GM18951 (cell line): Measurements from ENCODE around the gene LZTS2.

Experiments
- POLR2A ChIP-seq: IDR thresholded peaks from 4 replicates; pipeline ENCODE4 v1.6.1; 2011; ENCODE audit warnings: mild to moderate bottlenecking; ENCODE audit not compliant: insufficient read length, insufficient read depth; ENCODE audit errors: extremely low read depth
- in situ Hi-C: fragments of 300-500 bp; cut with MboI; formaldehyde crosslinking; loops from one replicate; pipeline ENCODE4 v1.12.0; 2022; ENCODE audit warnings: low sequenced_read_pairs, mixed read lengths, inconsistent platforms; ENCODE audit not compliant: unreplicated experiment

Gene LZTS2

GRCh38 chr10:100999742-101000126 lies at the start of gene LZTS2:
Gene LZTS2, plus strand, starts transcription at chr10:100999808. Its CDS starts 2,731 bp downstream, at chr10:101002539.
- no peak for TF ChIP-seq POLR2A
- in situ Hi-C loops, result no loop called here

DNA sequence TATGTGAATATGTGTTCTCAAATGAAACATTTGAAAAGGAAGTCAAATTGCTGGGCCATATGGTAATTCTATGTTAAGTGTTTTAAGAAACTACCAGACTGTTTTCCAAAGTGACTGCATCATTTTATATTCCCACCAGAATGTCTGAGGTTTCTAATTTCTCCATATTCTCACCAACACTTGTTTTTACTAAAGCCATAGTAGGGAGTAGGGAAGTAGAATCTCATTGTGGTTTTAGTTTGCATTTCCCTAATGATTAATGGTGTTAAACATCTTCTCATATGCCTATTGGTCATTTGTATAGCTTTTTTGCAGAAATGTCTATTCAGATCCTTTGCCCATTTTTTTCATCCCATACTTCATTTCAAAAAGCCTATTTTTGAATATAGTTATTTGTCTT lies 39.4 kb upstream of the LZTS2 start:
- TF ChIP-seq POLR2A, result no peak

DNA sequence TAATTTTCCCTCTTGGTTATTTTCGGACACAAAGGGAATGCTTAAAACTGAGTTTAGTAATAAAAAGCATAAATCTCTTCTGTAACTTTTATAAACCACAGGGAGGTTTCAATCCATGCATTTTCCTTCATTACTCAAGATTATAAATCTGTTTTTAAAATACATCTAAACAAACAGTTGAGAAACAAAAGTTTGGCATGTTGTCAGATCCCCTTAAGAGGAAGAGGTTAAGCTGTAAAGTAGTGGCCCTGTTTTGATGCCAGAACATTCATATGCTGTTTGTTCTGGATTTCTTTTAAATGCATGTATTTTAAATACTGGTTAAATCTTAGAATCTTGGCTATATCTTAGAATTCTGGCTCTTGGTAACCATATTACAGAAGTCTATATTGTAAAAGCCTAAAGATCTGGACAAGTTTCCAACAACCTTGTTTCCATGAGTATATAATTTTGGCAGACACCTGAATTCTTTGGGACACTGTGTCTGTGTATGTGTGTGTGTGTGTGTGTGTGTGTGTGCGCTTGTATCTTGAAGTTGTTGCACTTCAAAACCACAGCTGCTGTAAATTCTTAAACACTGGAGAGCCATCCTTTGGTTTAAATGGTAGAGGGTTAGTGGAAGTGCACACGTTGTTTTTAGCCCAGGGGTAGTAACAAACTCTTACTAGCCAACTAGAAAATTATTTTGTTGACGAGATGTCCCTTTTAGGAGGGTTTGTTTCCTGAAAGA lies 37.1 kb upstream of the LZTS2 start:
- TF ChIP-seq POLR2A, result no peak
- in situ Hi-C loops, result no loop called here

More for the DNA sequence above, 39.4 kb upstream of the LZTS2 start:
- in situ Hi-C loops, result no loop called here

DNA sequence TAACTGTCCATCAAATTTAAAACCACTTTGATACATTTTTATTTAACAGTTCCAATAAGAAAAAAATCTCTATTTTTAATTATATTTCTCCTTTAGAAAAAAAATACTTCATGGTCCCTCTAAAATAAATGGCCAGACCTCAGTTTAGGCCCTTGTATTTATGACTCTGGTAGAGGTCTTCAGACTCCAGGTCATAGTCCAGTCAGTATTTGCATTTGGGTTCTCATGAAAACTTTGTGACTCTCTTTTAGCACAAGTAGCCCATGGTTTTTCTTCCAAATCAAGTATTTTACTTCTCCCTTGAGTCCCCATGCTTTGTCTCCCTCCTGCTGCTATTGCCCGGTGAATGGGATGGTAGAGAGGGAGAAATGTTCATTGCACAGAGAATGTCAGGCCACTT lies 35.8 kb upstream of the LZTS2 start:
- no peak for TF ChIP-seq POLR2A
- in situ Hi-C loops, result no loop called here

GRCh38 chr10:100965820-100966219 lies 33.8 kb upstream of the LZTS2 start:
- in situ Hi-C loops, result no loop called here
- no peak for TF ChIP-seq POLR2A

DNA sequence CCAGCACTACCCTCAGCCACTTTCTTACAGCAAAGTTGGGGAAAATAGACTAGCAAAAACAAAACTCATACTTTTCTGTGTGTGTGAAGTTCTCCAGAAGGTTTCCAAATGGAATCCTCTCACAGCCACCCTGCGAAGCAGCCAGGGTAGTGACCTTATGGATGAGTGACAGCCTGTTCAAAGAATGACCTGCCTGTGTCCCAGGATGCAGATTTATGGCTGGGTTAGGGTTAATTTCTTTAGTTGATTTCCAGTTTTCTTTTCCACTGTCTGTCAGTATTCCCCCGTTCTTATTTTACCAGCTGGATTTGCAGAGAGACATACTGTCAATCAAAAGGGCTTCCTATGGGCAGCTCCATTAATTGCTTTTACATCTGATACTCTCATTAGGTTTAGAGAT lies 32.7 kb upstream of the LZTS2 start:
- TF ChIP-seq POLR2A, result no peak
- in situ Hi-C loops, result no loop called here

GRCh38 chr10:100967332-100967731 lies 32.3 kb upstream of the LZTS2 start:
- in situ Hi-C loops, result no loop called here
- TF ChIP-seq POLR2A, result no peak

- in situ Hi-C loops, result no loop called here
Observed at GRCh38 chr10:100968062-100968736, 31.4 kb upstream of the LZTS2 start.

DNA sequence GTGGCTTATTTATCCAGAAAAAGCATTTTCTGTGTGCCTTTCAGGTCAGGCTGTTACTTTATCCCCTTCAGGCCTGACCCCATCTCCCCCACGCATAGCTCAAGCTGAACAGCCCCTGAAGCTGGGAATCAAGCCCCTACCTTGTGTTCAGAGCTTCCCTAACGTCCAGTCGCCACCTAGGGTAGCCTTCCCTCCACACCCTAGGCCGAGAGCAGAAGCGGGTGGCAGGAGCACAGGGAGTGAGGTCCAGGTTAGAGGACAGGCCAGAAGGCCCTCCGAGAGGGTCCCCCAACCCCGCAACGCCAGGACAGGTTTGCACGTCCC lies 30.8 kb upstream of the LZTS2 start:
- no peak for TF ChIP-seq POLR2A
- in situ Hi-C loops, result no loop called here

More at GRCh38 chr10:100968062-100968736, 31.4 kb upstream of the LZTS2 start:
- TF ChIP-seq POLR2A, result no peak

- TF ChIP-seq POLR2A, result no peak
- in situ Hi-C loops, result no loop called here
Observed at GRCh38 chr10:100969187-100970075, 30.2 kb upstream of the LZTS2 start, which contains the start of gene SEMA4G. Gene SEMA4G, plus strand, starts transcription at chr10:100969504. Its CDS starts 3,409 bp downstream, at chr10:100972913.

GRCh38 chr10:100970076-100970913 lies 29.3 kb upstream of the LZTS2 start:
- in situ Hi-C loops, result no loop called here
- no peak for TF ChIP-seq POLR2A
